HG03103 (cell line): ENCODE data around the gene TBX15.
A peak's percentile ranks its signal among the peaks of the same experiment; 100 is the strongest.
"Not testable (repeated sequence)": the region's sequence is repeated elsewhere in the genome, so short reads cannot be mapped to it uniquely, and the experiment has no call there.

Experiments
- ATAC-seq: cut with Tn5 transposase; IDR thresholded peaks from one replicate; pipeline ENCODE4 v1.9.1; 2021; ENCODE audit warnings: low read depth; ENCODE audit not compliant: unreplicated experiment

TBX15 gene

DNA sequence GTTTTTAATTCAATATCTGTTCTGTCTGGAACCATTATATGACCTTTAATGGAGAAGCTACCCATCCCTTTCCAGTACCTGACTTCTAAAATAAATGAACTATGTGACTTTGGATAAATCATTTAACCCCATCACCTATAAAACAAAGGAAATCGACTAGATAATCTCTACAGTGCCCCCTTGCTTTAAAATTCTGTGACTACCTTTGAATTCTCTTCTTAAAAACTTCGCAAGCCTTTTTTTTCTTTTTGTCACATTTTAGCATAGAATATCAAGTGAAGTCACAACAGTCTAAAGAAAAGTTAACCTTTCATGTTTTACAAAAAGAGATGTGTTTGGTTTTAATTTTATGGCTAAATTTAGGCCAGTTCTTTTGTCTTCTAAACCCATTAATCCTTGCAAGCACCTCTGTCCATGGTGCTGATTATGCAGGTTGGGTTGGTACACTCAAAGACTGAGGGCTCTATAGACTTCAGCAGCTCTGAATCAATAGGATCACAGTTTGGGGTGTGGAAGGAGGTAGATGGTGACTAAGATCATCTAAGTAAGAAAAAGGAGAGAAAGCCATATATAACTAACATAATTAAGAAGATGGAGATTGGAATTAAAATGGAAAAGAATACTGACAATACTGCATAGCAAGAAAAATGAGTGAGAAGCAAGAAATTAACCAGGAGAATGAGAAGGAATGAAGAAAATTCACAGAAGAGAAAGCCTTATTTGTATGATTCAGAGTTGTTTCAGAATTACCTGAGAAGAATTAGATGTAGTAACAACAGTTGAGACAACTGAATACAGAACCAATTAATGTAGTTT is 59.2 kb downstream of the TBX15 start:
- ATAC-seq, result no peak

- no peak for ATAC-seq
Observed at GRCh38 chr1:118927427-118928187, 60.5 kb downstream of the TBX15 start.

- ATAC-seq, result no peak
Observed at GRCh38 chr1:118926261-118926660, 61.9 kb downstream of the TBX15 start.

GRCh38 chr1:118925651-118926050 is 62.5 kb downstream of the TBX15 start:
- no peak for ATAC-seq

DNA sequence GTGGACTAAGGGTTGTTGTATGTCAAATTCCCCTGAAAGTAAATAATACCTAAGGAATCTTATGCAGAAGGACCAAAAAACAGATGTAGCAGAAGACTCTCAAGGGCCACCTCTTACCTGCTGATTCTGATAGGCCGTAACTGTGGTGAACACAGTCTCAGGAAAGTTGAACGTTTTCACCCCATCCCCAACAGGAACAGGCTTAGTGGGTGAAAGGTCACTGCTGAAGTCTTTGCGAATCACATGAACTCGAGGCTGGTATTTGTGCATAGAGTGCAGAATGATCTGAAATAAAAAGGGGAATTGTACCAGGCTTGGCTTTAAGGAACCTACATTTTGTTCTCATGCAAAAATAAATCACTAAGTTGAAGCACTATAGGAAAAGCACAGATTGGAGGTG is 64.8 kb downstream of the TBX15 start:
- ATAC-seq, result no peak

GRCh38 chr1:118921994-118922393 is 66.1 kb downstream of the TBX15 start:
- no peak for ATAC-seq

- ATAC-seq, result no peak
Observed at GRCh38 chr1:118920124-118920717, 67.9 kb downstream of the TBX15 start.

DNA sequence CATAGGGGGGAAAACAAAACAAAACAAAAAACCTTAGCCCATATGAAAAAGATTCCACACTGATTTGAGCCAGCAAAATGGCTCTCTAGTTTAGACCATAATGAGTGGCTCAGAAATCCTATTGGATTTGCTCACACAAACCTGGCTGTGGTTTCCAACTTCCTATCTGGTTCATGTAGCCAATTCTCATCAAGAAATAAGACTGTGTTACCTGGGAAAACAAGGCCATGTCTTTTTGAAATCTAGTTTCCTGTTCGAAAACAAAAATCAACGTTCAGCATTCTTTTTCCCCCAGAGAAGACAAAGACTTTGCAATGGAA is 69.2 kb downstream of the TBX15 start:
- no peak for ATAC-seq

DNA sequence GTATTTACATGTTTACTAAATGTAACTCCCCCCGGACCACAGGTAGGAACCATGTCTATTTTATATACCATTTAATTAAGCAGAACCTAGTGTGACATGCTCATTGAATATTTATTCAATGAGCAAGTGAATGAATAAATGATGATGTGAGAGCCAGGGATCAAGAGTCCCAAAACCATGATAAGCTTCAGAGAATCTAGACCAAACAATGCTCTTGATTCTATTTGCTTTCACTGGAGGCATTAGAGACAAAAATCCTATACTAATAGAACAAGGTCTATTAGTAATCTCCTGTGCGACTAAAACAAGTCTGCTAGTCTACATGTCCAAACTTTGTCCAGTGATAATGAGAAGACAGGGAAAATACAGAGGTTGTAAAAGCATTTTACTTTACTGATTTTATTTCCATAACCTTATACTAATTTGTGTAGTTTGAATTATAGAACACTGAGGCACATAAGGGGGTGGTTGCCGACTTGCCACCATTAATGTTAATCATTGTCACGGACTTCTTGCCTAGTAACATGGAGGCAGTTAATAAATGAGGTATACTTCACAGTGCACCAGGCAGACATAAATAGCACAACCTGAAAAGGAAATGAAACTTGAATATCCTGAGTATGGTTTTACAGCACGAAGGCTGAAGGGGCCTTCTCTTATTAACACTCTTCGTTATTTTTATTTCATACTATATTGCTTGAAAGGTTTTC is 69.8 kb downstream of the TBX15 start:
- peak; percentile 87 for ATAC-seq

DNA sequence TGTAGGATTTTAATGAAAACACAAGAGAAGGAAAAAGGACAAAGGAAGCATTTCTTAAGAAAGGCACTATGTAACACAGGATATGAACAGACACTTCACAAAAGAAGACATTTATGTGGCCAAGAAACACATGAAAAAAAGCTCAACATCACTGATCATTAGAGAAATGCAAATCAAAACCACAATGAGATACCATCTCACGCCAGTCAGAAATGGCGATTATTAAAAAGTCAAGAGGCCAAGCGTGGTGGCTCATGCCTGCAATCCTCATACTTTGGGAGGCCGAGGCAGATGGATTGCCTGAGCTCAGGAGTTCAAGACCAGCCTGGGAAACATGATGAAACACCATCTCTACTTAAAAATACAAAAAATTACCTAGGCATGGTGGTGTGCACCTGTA is 71.8 kb downstream of the TBX15 start:
- ATAC-seq, result not testable (repeated sequence)

DNA sequence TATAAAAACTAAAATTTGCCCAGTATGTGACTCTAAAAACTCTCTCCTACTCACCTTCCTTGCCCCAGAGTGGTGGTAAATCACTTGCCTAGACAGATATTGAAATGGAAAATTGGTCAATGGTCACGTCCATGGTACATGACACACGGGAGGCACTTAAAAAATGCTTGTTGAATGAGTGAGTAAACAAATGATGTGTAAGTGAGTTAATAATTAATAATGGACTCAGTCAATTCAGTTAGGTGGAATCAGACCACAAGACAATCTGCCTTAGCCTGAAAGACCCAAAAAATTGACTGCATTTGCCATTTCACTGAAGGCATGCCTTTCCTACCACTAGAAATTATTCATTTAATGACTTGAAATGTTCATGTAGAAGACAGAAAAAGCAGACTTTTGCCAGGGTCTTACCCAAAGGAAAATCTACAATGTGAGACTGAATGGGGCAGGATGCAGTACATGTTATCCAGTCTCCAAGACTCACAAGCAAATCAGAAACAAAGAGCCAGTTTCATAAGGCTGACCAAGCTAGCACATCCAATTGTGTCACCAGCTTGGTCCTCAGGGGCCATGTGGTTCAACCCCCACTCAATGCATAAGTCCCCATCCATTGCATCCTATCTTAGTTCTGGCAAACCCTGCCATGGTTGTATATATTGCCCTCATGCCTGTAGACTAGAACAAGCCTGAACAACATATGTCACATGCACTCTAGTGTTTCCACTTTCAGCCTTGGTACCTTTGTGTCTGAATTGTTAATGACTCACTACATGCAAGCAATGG is 73.6 kb downstream of the TBX15 start:
- ATAC-seq, result no peak

DNA sequence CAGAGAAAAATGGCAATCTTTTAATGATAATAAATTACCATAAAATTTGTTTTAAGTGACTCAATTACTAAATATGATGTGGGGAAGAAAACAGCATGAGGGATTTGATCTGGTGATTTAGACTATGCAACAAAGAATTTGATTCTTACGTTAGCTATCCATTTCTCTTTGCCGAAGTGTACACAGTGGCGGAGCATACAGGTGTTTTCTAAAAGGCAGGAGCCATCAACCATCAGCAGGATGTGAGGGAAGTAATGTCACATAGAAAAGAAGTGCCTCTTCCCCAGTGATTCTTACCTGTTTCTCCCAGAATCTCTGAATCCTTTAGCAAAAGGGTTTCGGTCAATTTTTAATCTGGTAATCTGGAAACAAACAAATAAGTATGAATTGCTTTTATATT is 74.3 kb downstream of the TBX15 start:
- ATAC-seq, result no peak

DNA sequence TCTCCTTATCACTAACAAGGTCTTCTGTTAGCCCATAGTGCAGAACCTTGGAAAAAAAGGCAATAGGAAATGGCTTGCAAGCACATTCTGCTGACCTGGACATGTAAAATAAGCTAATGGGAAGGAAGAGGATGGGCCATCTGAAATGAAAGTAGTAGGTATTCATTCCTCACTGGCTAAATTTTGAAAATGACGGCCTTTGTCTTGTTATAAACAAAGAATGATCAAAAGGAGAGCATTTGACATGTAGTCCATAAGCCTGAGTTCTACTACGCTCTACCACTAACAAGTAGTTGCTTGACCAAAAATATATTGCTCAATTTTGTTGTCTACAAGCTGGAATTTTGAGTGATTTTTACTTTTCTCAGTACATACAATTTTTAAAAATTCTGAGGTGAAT is 75.6 kb downstream of the TBX15 start:
- ATAC-seq, result no peak

DNA sequence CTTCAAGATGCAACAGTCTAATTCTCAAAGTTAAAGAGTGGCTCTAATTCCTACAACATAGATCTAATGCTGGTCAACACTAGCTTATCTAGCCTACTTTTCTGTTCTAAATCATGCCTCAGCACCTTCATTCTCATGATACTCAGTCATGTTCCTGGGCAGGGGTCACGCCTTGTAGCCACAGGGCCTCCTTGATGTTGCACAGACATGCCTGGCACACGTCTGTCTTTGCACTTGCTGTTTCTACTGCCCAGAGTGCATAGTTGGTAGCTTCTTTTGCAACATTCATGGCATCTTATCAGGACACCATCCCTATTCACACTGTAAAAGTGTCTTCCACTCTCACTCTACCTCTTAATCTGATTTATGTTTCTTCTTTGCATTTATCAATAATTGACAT is 76.6 kb downstream of the TBX15 start:
- no peak for ATAC-seq

- ATAC-seq, result no peak
Observed at GRCh38 chr1:118907466-118907865, 80.7 kb downstream of the TBX15 start.

- no peak for ATAC-seq
Observed at GRCh38 chr1:118905671-118906070, 82.5 kb downstream of the TBX15 start.

GRCh38 chr1:118905196-118905595 is 82.9 kb downstream of the TBX15 start:
- no peak for ATAC-seq

DNA sequence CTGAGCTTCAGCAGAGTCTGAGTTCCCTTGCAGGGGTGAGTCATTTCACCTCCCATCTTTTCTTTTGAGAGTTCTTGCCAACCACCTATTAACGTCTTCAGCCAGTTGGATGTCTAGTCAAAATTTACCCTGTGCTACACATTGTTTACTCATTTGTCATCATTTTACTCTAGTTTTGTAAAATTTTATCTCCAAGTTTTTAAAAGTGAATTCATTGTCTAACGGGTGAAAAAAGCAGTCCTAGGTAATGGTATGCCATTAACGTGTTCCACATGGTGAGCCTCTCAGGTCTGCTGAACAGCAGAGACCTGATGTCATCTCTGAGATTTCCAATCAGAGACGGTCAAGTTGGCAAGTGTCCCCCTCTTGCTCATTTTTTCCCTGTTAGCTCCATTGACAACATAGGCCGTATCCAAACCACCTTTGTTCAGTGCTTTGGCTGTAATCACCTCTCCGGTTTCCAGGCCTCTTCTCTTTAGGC is 85.4 kb downstream of the TBX15 start:
- no peak for ATAC-seq

DNA sequence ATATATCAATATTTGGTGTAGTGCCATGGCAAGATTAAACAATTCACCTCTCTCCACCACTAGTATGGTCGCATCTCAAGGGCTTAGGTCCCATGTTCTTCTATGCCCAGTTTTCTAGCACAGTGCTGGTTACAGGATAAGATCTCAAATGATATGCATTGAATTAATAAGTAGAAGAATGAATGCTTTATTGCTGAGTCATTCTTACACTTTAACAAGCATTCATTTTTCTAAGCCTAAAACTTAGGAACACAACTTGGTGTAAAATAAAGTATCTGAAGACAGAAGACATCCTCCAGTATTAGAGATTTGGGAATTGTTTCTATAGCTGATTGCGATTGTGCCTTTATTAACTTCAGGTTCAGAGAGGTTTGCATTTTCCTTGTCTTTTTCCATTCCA is 85.8 kb downstream of the TBX15 start:
- no peak for ATAC-seq
